Breast epithelium (tissue), 4 donors: ENCODE measurements around the gene ANKMY1. TPM values are rescaled to one million over a fixed set of nuclear protein-coding genes. Genes with fewer than 3 reads are reported as not detected.

Experiments
- DNase-seq, 2 donors: peaks; one replicate each; pipeline ENCODE4 v3.0.0-alpha.2; 2019; ENCODE audit warnings: low spot score in 2 of 2
- H3K27ac ChIP-seq, 2 donors: fragments of 200-600 bp; sonication (generic) in 1 of 2; one replicate each; pipeline ENCODE4 v1.5.1; 2016 to 2019; ENCODE audit warnings: mild to moderate bottlenecking in 1 of 2
- H3K27me3 ChIP-seq, 2 donors: fragments of 200-600 bp; sonication (generic) in 1 of 2; one replicate each; pipeline versions ENCODE4 v1.5.1 to v1.6.0; 2017 to 2019; ENCODE audit warnings: control low read depth in 1 of 2, mild to moderate bottlenecking in 1 of 2
- H3K36me3 ChIP-seq: fragments of 200-600 bp; one replicate; pipeline ENCODE4 v1.5.1; 2019
- H3K4me1 ChIP-seq, 2 donors: fragments of 200-600 bp; sonication (generic); one replicate each; pipeline ENCODE4 v1.5.1; 2016 to 2019; ENCODE audit warnings: control low read depth in 1 of 2
- H3K4me3 ChIP-seq, 3 donors: fragments of 200-600 bp; sonication (generic); 1 replicate in 2 of 3; 2 replicates in 1 of 3; pipeline ENCODE4 v1.5.1; 2016 to 2019; ENCODE audit warnings: mild to moderate bottlenecking in 3 of 3, moderate library complexity in 2 of 3
- H3K9me3 ChIP-seq, 2 donors: fragments of 200-600 bp; sonication (generic) in 1 of 2; one replicate each; pipeline ENCODE4 v1.5.1; 2016 to 2019; ENCODE audit warnings: control low read depth in 1 of 2
- POLR2A ChIP-seq: fragments of 450-650 bp; IDR thresholded peaks from one replicate; pipeline ENCODE4 v1.6.1; 2016; ENCODE audit warnings: antibody characterized with exemption, mild to moderate bottlenecking, moderate library complexity
- POLR2AphosphoS5 ChIP-seq, 3 donors: sonication (generic); formaldehyde crosslinking; IDR thresholded peaks; one replicate each; pipeline ENCODE4 v1.6.1; 2017; ENCODE audit warnings: antibody characterized with exemption in 3 of 3
- intact Hi-C: fragments of 100-400 bp; cut with DNase I; formaldehyde crosslinking; loops from one replicate; pipeline ENCODE4 v1.15.1; 2023; ENCODE audit warnings: low total_unique reads
- total RNA-seq, 3 donors: library from RNA; depleted of rRNA; stranded (reverse); fragments of >200 nt; gene quantifications; one replicate each; pipeline ENCODE4 v1.1.0, GENCODE V29; 2016
- TF ChIP-seq, protein P1 (sequence below), 3 donors: fragments of 450-650 bp; IDR thresholded peaks; one replicate each; pipeline ENCODE4 v1.5.1; 2016 to 2017; ENCODE audit warnings: antibody characterized with exemption in 3 of 3, mild to moderate bottlenecking in 3 of 3, moderate library complexity in 3 of 3

The ANKMY1 gene
- total RNA-seq, 3 donors from 2014 or later: 13.0 to 32.8 (median 19.0) TPM

DNA sequence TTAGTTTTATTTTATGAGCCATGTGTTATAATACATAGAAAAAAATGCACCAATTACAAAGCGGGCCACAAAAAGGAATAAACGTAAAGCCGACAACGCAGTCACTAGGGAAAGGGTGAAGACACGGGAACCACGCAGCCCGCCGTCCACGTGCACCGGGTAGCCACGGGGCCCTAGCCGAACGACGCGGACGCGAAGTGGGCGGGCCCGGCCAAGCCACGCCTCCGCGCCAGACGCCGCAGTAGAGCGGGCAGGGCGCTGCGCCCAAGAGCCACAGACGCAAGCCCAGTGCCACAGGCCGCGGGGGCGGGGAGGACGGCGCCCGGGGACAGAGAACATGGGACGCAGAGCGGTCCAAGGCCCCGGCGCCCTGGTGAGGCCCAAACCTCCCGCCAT, 2.3 kb upstream of the ANKMY1 start, which contains the start of gene DUSP28:
Gene DUSP28, plus strand, starts transcription at position 274 of the 396 bp plus-strand sequence. CDS start 328 bp downstream, outside the sequence.
- no peaks in the 10 kb centered on the region for H3K27me3 ChIP-seq
- no peaks in the 10 kb centered on the region for H3K36me3 ChIP-seq
- H3K9me3 ChIP-seq: no peaks in the 10 kb centered on the region
- DNase-seq: peak; percentile 86 to 91
- intact Hi-C loops: no loop called here
- peak within 1 kb of the TSS; percentile 89 to 96 (median 90) for H3K4me3 ChIP-seq
- TF ChIP-seq, protein P1, sequence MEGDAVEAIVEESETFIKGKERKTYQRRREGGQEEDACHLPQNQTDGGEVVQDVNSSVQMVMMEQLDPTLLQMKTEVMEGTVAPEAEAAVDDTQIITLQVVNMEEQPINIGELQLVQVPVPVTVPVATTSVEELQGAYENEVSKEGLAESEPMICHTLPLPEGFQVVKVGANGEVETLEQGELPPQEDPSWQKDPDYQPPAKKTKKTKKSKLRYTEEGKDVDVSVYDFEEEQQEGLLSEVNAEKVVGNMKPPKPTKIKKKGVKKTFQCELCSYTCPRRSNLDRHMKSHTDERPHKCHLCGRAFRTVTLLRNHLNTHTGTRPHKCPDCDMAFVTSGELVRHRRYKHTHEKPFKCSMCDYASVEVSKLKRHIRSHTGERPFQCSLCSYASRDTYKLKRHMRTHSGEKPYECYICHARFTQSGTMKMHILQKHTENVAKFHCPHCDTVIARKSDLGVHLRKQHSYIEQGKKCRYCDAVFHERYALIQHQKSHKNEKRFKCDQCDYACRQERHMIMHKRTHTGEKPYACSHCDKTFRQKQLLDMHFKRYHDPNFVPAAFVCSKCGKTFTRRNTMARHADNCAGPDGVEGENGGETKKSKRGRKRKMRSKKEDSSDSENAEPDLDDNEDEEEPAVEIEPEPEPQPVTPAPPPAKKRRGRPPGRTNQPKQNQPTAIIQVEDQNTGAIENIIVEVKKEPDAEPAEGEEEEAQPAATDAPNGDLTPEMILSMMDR (IDR thresholded peaks at IDR 0.05): no peak
- TF ChIP-seq POLR2A (peak; percentile 80), POLR2AphosphoS5 (IDR thresholded peaks at IDR 0.05) (peak in 1 of 3 donors; percentile 91)
- H3K4me1 ChIP-seq: peaks cover 4 to 10% of the 10 kb centered on the region in 2 donors
- H3K27ac ChIP-seq: peak within 1 kb of the TSS; percentile 100

DNA sequence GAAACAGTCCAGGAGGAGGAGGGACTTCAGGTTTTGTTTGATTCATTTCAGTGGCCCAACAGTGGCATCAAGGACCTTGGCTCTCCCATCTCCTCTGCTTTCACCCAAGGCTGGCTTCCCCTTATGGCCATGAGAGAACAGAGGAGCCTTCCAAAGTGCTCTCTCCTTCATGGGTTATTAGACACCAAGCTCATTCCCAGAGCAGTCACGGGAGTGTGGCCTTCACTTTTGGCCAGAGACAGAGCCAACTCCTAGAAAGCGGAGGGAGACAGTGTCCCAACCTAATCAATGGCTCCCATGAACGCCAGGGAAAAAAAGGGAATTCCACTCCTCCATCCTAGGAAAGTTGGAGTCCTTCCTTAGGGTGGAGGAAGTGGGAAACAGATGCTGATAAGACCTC, 1.5 kb upstream of the ANKMY1 start:
- no peaks in the 10 kb centered on the region for H3K9me3 ChIP-seq
- no peak for TF ChIP-seq POLR2AphosphoS5 (IDR thresholded peaks at IDR 0.05)
- TF ChIP-seq POLR2A: no peak
- H3K36me3 ChIP-seq: no peaks in the 10 kb centered on the region
- H3K27ac ChIP-seq: no peak overlapping the region
- no peaks in the 10 kb centered on the region for H3K27me3 ChIP-seq
- peak in 1 of 2 donors; percentile 5 for DNase-seq
- intact Hi-C loops: no loop called here
- H3K4me1 ChIP-seq: peaks cover 4 to 10% of the 10 kb centered on the region in 2 donors
- H3K4me3 ChIP-seq: no peak overlapping the region

DNA sequence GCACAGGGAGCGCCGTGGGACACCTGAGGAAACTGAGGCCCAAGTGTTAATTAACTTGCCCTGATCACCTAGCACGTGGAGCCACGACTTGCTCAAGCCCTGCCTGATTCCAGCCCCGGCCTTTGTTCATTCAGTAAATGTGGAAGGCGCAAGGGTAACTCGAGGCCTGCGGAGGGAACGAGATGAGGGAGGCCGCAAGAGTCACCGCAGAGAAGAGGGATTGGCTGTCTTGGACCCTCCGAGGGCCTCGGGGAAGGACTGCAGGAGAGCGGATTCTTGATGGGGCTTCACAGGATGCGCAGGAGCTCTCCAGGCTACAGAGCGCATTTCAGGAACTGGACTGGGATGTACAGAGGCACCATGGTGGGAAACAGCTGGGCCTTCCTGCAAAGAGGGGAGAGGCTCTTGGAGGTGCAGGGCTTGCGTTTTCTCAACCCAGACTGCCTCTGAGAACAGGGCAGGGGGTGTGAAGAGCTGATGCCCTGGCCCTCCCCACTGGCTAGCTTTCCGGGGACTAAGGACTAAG, 511 bp upstream of the ANKMY1 start:
- Histone ChIP-seq H3K4me3 (peak overlapping the region; percentile 46 to 86 (median 64)), H3K27ac (no peak overlapping the region), H3K4me1 (peaks cover 4 to 10% of the 10 kb centered on the region in 2 donors), H3K9me3 (no peaks in the 10 kb centered on the region), H3K36me3 (no peaks in the 10 kb centered on the region), H3K27me3 (no peaks in the 10 kb centered on the region)
- TF ChIP-seq POLR2AphosphoS5 (IDR thresholded peaks at IDR 0.05) (no peak), POLR2A (no peak)
- TF ChIP-seq, protein P1 (IDR thresholded peaks at IDR 0.05): no peak
- intact Hi-C loops: no loop called here
- DNase-seq: no peak

DNA sequence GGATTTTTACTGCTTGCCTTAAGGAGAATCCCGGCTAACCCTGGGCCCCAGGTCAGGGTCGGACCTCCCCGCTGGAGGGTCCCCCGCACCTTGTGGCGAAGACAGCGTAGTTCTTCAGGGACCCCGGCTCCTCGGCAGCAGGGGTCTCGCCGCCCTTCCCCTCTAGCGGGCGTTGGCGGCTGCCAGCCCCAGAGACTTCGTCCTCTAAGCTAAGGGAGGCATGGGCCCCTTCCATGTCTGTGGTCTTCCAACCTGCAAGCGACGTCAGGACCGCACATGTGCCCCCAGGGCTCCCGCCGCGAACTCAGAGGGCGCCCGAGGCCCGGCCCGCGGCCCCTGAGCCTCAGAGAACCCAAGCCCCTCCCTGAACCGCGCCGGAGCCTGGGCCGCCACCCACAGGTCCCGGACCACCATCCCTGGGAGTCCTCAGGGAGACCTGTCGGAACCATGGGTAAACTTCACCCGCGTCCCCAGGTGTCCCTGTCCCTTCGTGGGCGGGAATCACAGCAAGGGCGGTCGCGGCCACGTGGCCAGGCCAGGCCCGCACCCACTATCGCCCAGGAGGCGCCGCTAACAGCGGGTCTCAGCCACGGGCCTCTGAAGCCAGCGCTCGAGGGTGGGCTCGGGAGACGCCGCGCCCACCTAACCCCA, 562 bp downstream of the ANKMY1 start:
- Histone ChIP-seq H3K4me1 (peaks cover 4 to 10% of the 10 kb centered on the region in 2 donors), H3K4me3 (peak overlapping the region; percentile 46 to 86 (median 64)), H3K27ac (no peak overlapping the region), H3K36me3 (no peaks in the 10 kb centered on the region), H3K9me3 (no peaks in the 10 kb centered on the region), H3K27me3 (no peaks in the 10 kb centered on the region)
- no peak for DNase-seq
- intact Hi-C loops: no loop called here
- no peak for TF ChIP-seq POLR2A
- TF ChIP-seq, protein P1 (IDR thresholded peaks at IDR 0.05): no peak
- no peak for TF ChIP-seq POLR2AphosphoS5 (IDR thresholded peaks at IDR 0.05)

DNA sequence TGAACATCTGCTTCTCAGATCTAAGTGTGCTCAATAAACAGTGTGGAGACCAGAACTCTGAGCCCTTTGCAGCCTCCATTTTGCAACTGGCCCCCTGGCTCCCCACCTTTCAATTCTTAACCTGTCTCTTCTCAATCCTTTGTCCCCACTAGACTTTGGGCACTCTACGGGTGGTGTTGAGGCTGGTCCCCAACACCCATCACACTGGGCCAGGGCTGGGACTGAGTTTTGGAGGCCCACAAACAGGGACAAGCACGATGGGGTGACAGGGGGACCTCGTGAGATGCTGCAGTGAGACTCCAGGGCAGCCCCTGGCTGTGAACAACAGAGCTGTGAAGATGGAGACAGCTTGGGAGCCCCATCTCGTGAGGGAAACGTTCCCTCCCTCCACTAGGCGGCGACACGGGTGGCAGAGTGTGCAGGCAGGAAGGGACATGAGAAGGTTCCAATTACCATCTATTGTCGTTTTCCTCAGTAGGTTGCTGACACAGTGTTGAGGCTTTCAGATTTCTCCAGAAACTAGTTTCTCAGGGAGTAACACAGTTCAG, 1.2 kb downstream of the ANKMY1 start:
- no peaks in the 10 kb centered on the region for H3K36me3 ChIP-seq
- H3K27me3 ChIP-seq: no peaks in the 10 kb centered on the region
- peak overlapping the region; percentile 46 to 86 (median 64) for H3K4me3 ChIP-seq
- H3K27ac ChIP-seq: no peak overlapping the region
- no peak for TF ChIP-seq POLR2A
- TF ChIP-seq, protein P1 (IDR thresholded peaks at IDR 0.05): peak in 1 of 3 donors; percentile 26
- intact Hi-C loops: no loop called here
- peaks cover 4 to 10% of the 10 kb centered on the region in 2 donors for H3K4me1 ChIP-seq
- peak in 1 of 2 donors; percentile 50 for DNase-seq
- no peaks in the 10 kb centered on the region for H3K9me3 ChIP-seq
